Measurements from ENCODE around the gene PBXIP1. TPM values are rescaled to one million over a fixed set of nuclear protein-coding genes. Genes with fewer than 3 reads are reported as not detected.

PBXIP1 gene
- polyA plus RNA-seq, 1 donor (not counting 4 experiments of a cell fraction or from before 2014, with no cell fraction given) = 15.6 TPM

GRCh38 chr1:154926201-154926600 is 29.7 kb downstream of the PBXIP1 start:
- Histone ChIP-seq H3K4me2 (ENCODE audit: control insufficient read depth, extremely low read depth, insufficient read depth, low read depth, low read length) (no peak overlapping the region), H3K79me2 (ENCODE audit: control insufficient read depth, insufficient read depth, low read length) (no peaks in the 10 kb centered on the region), H3K9ac (ENCODE audit: control insufficient read depth, extremely low read depth, insufficient read depth, low read length) (no peak overlapping the region), H3K9me1 (ENCODE audit: control insufficient read depth, extremely low read depth, insufficient read depth, low read length) (no peaks in the 10 kb centered on the region), H2AFZ (ENCODE audit: control insufficient read depth, low read length) (no peak overlapping the region), H3K36me3 (ENCODE audit: control insufficient read depth in 2 of 2, extremely low read depth in 1 of 2, insufficient read depth in 2 of 2, low read length in 2 of 2) (peaks cover 15 to 20% of the 10 kb centered on the region in 2 experiments), H3K27ac (ENCODE audit: control insufficient read depth, insufficient read depth, low read length) (no peak overlapping the region), H4K20me1 (ENCODE audit: control insufficient read depth, extremely low read depth, insufficient read depth, low read length) (no peaks in the 10 kb centered on the region), H3K9me3 (ENCODE audit: control insufficient read depth, low read depth, low read length) (no peaks in the 10 kb centered on the region), H3K27me3 (ENCODE audit: control insufficient read depth, extremely low read depth, insufficient read depth, low read length) (no peaks in the 10 kb centered on the region), H3K4me3 (ENCODE audit: control insufficient read depth in 2 of 3, extremely low read depth in 1 of 3, insufficient read depth in 2 of 3, low read depth in 1 of 3, low read length in 3 of 3) (no peak overlapping the region), H3K4me1 (ENCODE audit: control insufficient read depth, extremely low read depth, insufficient read depth, low read length) (peaks cover 8% of the 10 kb centered on the region)
- dilution Hi-C loops (cut with MboI; ENCODE audit: extremely low pct_ligation_motif_present, low sequenced_read_pairs) = no loop called here
- FAIRE-seq = no peak
- TF ChIP-seq CTCF (optimal IDR thresholded peaks at IDR 0.05 in 1 of 3, IDR thresholded peaks at IDR 0.05 in 1 of 3, conservative IDR thresholded peaks at IDR 0.05 in 1 of 3; ENCODE audit: extremely low read depth in 1 of 3, insufficient read depth in 2 of 3, low read length in 3 of 3) (no peak), EZH2 (IDR thresholded peaks at IDR 0.05; ENCODE audit: low read length) (no peak)
- no peak for DNase-seq (ENCODE audit: low read depth, low spot score)

GRCh38 chr1:154925335-154926170 is 30.3 kb downstream of the PBXIP1 start:
- Histone ChIP-seq H3K27me3 (ENCODE audit: control insufficient read depth, extremely low read depth, insufficient read depth, low read length) (no peaks in the 10 kb centered on the region), H4K20me1 (ENCODE audit: control insufficient read depth, extremely low read depth, insufficient read depth, low read length) (no peaks in the 10 kb centered on the region), H3K9ac (ENCODE audit: control insufficient read depth, extremely low read depth, insufficient read depth, low read length) (no peak overlapping the region), H3K9me3 (ENCODE audit: control insufficient read depth, low read depth, low read length) (no peaks in the 10 kb centered on the region), H2AFZ (ENCODE audit: control insufficient read depth, low read length) (no peak overlapping the region), H3K4me3 (ENCODE audit: control insufficient read depth in 2 of 3, extremely low read depth in 1 of 3, insufficient read depth in 2 of 3, low read depth in 1 of 3, low read length in 3 of 3) (no peak overlapping the region), H3K36me3 (ENCODE audit: control insufficient read depth in 2 of 2, extremely low read depth in 1 of 2, insufficient read depth in 2 of 2, low read length in 2 of 2) (peaks cover 15 to 20% of the 10 kb centered on the region in 2 experiments), H3K4me1 (ENCODE audit: control insufficient read depth, extremely low read depth, insufficient read depth, low read length) (peaks cover 8% of the 10 kb centered on the region), H3K4me2 (ENCODE audit: control insufficient read depth, extremely low read depth, insufficient read depth, low read depth, low read length) (no peak overlapping the region), H3K9me1 (ENCODE audit: control insufficient read depth, extremely low read depth, insufficient read depth, low read length) (no peaks in the 10 kb centered on the region), H3K27ac (ENCODE audit: control insufficient read depth, insufficient read depth, low read length) (no peak overlapping the region), H3K79me2 (ENCODE audit: control insufficient read depth, insufficient read depth, low read length) (no peaks in the 10 kb centered on the region)
- TF ChIP-seq EZH2 (IDR thresholded peaks at IDR 0.05; ENCODE audit: low read length) (no peak), CTCF (optimal IDR thresholded peaks at IDR 0.05 in 1 of 3, IDR thresholded peaks at IDR 0.05 in 1 of 3, conservative IDR thresholded peaks at IDR 0.05 in 1 of 3; ENCODE audit: extremely low read depth in 1 of 3, insufficient read depth in 2 of 3, low read length in 3 of 3) (no peak)
- DNase-seq (ENCODE audit: low read depth, low spot score) (no peak), FAIRE-seq (peak; percentile 80)
- dilution Hi-C loops (cut with MboI; ENCODE audit: extremely low pct_ligation_motif_present, low sequenced_read_pairs) = no loop called here
